Muscle of leg (tissue), 11 donors: ENCODE measurements around the gene ABTB2. TPM values are rescaled to one million over a fixed set of nuclear protein-coding genes. Genes with fewer than 3 reads are reported as not detected.
A peak's percentile ranks its signal among the peaks of the same experiment; 100 is the strongest.

Experiments
- DNase-seq: peaks from one replicate; pipeline ENCODE4 v3.0.0; 2013
- H3K27ac ChIP-seq: one replicate; pipeline ENCODE4 v1.5.1; 2013; ENCODE audit warnings: mild to moderate bottlenecking, low read length, control low read depth
- H3K27me3 ChIP-seq: one replicate; pipeline ENCODE4 v1.6.1; 2013; ENCODE audit warnings: low read length; ENCODE audit not compliant: control insufficient read depth, insufficient read depth
- H3K36me3 ChIP-seq: one replicate; pipeline ENCODE4 v1.6.1; 2013; ENCODE audit warnings: low read length; ENCODE audit not compliant: control insufficient read depth, insufficient read depth
- H3K4me1 ChIP-seq: one replicate; pipeline ENCODE4 v1.6.1; 2013; ENCODE audit warnings: low read length; ENCODE audit not compliant: control insufficient read depth, insufficient read depth
- H3K4me3 ChIP-seq: one replicate; pipeline ENCODE4 v1.5.1; 2013; ENCODE audit warnings: low read length, control low read depth
- H3K9me3 ChIP-seq: replicated peaks from 2 replicates; pipeline ENCODE4 v1.6.1; 2013; ENCODE audit warnings: low read depth, low read length; ENCODE audit not compliant: control insufficient read depth
- WGBS: methylation state at CpG from one replicate; pipeline ENCODE4 v1.1.5; 2013; ENCODE audit warnings: missing lambda C conversion rate; ENCODE audit not compliant: insufficient coverage; 5-methylcytosine and 5-hydroxymethylcytosine counted together
- polyA plus RNA-seq, 8 donors: library from polyadenylated mRNA; unstranded; fragments of 120-200 nt; gene quantifications; one replicate each; pipeline versions ENCODE4 v1.2.1 to v1.2.3, GENCODE V29; 2013; ENCODE audit warnings: inconsistent platforms in 1 of 8, low replicate concordance in 1 of 8; ENCODE audit not compliant: insufficient read length in 8 of 8, insufficient read depth in 1 of 8
- total RNA-seq: library from RNA; stranded (reverse); fragments of 120-200 nt; gene quantifications from one replicate; pipeline ENCODE4 v1.2.4, GENCODE V29; 2013

Gene ABTB2
- total and polyA plus RNA-seq, 9 donors: 3.5 to 8.5 (median 6.5) TPM

DNA sequence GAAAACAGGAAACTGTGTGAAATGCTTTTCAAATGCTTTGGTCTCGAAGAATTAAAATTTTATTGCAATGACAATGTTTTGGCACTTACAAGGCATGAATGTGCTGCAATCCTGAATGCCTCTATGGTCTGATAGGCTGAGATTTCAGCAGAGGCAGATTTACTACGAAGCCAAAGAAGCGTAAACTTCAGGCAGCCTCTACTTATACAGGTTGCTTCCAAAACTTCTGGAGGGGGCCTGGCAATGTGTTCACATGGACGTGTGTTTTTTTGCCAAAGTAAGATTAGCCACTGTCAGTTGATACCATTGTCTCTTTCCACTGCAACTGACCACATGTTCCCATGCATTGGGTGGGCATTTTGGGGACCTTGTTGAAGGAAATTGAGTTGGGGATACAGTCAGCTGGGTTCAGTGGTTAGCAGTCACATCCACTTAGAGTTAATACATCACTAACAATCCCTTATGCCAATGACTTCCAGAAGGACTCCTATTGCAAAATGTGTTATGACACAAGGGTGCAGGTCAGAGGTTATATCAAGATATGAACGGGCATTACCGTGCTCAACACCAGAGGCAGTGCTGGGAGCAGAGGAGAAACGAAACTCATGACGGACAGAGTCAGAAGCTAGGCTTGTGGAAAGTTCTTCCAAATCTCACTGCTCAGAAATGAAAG, 48.8 kb downstream of the ABTB2 start:
- Histone ChIP-seq H3K27ac (no peak overlapping the region), H3K27me3 (no peaks in the 10 kb centered on the region), H3K4me3 (no peak overlapping the region), H3K4me1 (peaks cover 40% of the 10 kb centered on the region), H3K9me3 (no peaks in the 10 kb centered on the region), H3K36me3 (no peaks in the 10 kb centered on the region)
- 36% methylated on average over 2 of the region's 8 CpGs for WGBS
- no peak for DNase-seq

DNA sequence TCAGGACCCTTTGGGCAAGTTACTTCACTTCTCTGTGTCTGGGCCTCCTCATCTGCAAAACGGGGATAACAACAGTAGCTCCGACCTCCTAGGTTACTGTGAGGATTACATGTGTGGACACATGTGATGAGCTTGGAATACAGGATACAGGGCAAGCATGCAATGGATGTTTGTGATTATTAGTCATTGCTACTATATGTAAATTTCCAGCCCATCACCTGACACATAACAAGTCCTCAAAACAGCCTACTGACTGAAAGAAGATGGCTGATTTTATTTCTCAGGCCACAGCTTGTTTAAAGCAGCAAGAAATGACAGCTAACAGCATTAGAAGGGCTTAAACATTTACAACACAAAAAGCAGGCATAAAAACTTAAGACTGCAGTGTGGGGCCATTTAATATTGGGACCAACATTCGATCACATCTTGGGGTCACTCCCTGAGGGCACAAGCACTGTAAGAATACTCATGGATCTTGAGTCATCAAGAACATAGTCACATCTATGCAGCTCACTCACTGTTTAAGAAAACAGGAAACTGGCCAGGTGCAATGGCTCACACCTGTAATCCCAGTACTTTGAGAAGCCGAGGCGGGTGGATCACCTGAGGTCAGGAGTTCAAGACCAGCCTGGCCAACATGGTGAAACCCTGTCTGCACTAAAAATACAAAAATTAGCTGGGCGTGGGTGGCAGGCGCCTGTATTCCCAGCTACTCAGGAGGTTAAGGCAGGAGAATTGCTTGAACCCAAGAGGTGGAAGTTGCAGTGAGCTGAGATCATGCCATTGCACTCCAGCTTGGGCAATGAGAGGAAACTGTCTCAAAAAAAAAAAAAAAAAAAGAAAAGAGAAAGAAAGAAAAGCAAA, 49.5 kb downstream of the ABTB2 start:
- Histone ChIP-seq H3K36me3 (no peaks in the 10 kb centered on the region), H3K4me1 (peaks cover 33% of the 10 kb centered on the region), H3K9me3 (no peaks in the 10 kb centered on the region), H3K27me3 (no peaks in the 10 kb centered on the region), H3K27ac (no peak overlapping the region), H3K4me3 (no peak overlapping the region)
- DNase-seq: no peak
- 80% methylated on average over 2 of the region's 7 CpGs for WGBS

DNA sequence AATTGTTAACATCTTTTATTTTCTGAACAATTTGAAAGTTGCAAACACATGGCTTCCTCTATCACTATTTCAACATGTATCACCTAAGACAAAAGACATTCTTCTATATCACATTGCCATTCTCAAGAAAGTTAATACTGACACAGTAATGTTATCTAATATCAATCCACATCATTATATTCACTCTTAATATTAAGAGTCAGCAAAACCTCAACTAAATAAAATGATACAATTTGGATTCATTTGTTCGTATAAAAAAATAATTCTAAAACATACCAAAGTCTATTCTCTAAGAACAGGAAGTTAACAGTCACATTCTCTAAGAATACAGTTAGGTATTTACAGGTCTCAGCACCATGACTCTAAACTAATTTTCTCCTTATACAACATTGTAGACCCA, 52.0 kb downstream of the ABTB2 start:
- DNase-seq: no peak
- no CpG with 5 or more reads among the region's 1 CpG for WGBS
- H3K27me3 ChIP-seq: no peaks in the 10 kb centered on the region
- no peaks in the 10 kb centered on the region for H3K36me3 ChIP-seq
- no peaks in the 10 kb centered on the region for H3K9me3 ChIP-seq
- peaks cover 27% of the 10 kb centered on the region for H3K4me1 ChIP-seq
- H3K4me3 ChIP-seq: no peak overlapping the region
- no peak overlapping the region for H3K27ac ChIP-seq

DNA sequence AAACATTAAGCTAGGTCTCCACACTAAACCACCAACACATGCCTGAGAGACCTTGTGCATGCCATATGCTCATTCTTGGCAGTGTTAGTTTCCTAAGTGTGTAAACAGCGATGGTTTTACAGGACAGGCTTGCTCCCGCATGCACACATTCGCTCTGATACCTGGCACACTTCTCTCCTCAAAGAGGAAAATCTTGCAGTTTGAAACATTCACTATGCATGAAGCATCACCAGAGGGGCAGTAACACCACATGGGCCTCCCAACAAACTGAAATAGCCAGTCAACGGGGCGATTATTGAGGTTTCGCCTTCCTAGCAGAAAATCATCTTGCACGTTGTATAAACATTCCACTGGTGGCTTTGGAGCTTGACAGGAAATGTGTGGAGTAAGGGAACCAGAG, 52.6 kb downstream of the ABTB2 start:
- H3K4me3 ChIP-seq: no peak overlapping the region
- H3K9me3 ChIP-seq: no peaks in the 10 kb centered on the region
- H3K27ac ChIP-seq: no peak overlapping the region
- WGBS: 86% methylated on average over 4 of the region's 7 CpGs
- no peaks in the 10 kb centered on the region for H3K27me3 ChIP-seq
- H3K36me3 ChIP-seq: no peaks in the 10 kb centered on the region
- DNase-seq: no peak
- peaks cover 21% of the 10 kb centered on the region for H3K4me1 ChIP-seq

DNA sequence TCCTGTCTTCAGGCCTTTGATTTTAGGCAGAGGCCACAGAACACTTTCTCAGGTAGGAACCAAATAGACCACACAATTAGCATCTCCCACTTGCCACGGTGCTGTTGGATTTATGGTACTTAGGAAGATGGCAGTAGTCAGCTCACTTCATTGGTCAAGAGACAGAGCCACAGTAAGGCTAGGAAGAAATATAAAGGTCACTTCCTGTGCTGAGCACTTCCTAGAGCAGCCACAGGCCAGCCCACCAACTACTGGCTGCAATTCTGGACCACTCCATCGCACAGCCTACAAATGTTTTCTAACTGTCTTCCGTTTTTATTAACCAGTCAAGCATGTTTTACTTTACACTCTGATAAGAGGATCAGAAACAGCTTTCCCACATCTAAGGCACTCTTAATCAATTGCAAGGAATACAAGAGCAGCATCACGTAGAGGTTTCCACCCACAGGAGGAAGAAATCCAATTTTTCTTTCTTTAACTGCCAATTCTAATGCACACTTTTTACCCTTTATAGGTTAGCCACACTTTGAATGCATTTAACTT, 54.7 kb downstream of the ABTB2 start:
- Histone ChIP-seq H3K36me3 (no peaks in the 10 kb centered on the region), H3K27ac (no peak overlapping the region), H3K4me1 (peaks cover 24% of the 10 kb centered on the region), H3K4me3 (no peak overlapping the region), H3K27me3 (no peaks in the 10 kb centered on the region), H3K9me3 (no peaks in the 10 kb centered on the region)
- DNase-seq: no peak
- 71% methylated on average over 1 of the region's 4 CpGs for WGBS

DNA sequence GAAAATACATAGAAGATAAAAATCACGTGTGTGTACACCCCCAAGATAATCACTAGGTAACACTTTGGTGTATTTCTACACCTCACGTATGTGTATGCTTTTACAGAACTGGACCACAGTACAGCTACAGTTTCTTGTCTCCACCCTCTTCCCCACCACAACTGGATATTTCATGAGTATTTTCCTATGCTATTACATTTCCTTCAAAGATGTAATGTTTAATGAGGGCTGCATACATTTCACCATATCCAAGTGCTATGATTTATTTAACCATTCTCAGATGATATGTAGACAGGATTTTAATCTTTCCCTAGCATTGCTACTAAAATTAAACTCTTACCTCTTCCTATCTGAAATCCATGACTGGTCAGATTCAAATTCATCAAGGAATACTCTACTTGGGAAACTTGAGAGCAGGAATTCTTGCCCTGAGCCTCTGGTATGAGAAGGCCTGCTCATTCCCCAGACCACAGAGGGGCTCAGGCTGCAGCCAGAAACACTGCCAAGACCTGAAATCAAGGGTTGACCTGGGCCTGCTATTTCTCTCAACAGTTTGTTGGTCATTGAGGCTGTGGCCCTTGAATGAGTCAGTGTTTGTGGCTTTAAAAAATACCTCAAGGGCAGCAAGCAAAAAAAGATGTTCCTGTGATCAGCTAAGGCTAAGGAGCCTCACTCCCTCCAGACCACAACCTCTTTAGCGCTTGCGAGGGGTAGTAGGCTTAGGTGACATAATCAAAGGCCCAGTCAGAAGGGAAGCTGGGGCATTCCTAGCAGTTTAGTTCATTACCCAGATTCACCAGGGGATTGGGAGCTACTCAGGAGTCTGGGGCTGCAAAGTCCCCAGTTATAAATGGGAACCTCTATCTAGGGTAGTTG, 55.5 kb downstream of the ABTB2 start:
- Histone ChIP-seq H3K36me3 (no peaks in the 10 kb centered on the region), H3K27ac (peak overlapping the region; percentile 23), H3K9me3 (no peaks in the 10 kb centered on the region), H3K27me3 (no peaks in the 10 kb centered on the region), H3K4me3 (no peak overlapping the region), H3K4me1 (peaks cover 24% of the 10 kb centered on the region)
- no peak for DNase-seq
- 100% methylated on average over 2 of the region's 4 CpGs for WGBS

DNA sequence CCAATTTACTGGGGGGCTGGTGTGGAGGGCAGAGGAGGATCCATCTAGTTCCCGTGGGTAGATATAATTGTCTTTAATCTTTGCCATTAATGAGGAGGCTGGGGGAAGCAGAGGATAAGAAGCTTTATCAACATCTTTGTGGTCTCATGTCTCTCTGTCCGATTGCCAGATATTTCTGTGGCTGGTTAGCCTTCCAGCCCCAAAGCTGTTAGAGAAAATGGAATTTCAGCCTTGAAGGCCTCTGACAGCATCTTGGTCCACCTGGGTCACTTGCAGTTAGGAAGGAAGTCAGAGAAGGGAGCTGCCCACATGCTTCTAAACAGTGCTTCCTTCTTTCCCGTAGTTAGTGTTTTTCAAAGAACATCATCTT, 56.9 kb downstream of the ABTB2 start:
- Histone ChIP-seq H3K4me3 (no peak overlapping the region), H3K36me3 (no peaks in the 10 kb centered on the region), H3K9me3 (no peaks in the 10 kb centered on the region), H3K4me1 (peaks cover 24% of the 10 kb centered on the region), H3K27ac (no peak overlapping the region), H3K27me3 (no peaks in the 10 kb centered on the region)
- WGBS: 67% methylated on average over 1 of the region's 3 CpGs
- DNase-seq: no peak

DNA sequence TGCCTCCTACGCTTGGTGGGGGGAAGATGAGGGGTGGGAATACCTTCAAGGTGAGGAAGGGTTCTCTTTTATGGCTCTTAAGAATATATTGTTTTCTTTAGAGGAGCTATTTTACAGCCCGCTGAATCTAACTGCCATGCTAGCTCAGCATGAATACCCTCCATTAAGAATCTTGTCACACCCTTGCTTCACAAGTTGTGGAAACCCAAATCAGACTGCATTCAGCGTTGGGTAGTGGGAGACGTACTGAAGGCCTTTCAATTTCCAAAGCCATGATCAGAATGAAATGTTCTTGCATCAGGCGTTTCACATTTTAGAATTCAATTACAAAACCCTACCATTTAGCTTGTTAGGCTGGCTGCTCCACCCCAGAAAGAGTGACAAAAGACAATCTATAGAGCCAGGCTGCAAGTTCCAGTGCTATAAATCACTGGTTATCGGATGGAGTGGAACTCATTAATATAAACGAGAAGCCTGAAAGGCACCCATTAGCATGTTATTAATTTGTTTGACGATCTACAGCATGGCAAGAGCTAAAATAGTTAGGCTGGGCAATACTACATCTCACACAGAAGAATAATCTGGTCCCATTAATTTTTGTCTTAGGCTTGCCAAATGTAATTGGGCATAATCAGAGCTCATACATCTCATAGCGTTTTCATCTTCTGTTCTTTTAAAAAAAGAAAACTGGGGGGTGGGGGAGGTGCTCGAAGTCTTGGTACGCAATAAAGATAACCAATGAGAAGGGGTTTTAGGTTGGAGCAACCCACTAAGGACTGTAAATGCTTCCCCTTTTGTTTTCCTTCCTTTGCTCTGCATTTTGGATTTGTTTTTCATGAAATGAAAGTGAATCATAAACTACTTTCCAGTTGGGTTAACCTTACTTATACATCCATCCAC, 57.5 kb downstream of the ABTB2 start:
- WGBS: 100% methylated on average over 1 of the region's 11 CpGs
- no peak overlapping the region for H3K4me3 ChIP-seq
- no peak for DNase-seq
- no peaks in the 10 kb centered on the region for H3K9me3 ChIP-seq
- H3K4me1 ChIP-seq: peaks cover 24% of the 10 kb centered on the region
- no peak overlapping the region for H3K27ac ChIP-seq
- no peaks in the 10 kb centered on the region for H3K27me3 ChIP-seq
- no peaks in the 10 kb centered on the region for H3K36me3 ChIP-seq

DNA sequence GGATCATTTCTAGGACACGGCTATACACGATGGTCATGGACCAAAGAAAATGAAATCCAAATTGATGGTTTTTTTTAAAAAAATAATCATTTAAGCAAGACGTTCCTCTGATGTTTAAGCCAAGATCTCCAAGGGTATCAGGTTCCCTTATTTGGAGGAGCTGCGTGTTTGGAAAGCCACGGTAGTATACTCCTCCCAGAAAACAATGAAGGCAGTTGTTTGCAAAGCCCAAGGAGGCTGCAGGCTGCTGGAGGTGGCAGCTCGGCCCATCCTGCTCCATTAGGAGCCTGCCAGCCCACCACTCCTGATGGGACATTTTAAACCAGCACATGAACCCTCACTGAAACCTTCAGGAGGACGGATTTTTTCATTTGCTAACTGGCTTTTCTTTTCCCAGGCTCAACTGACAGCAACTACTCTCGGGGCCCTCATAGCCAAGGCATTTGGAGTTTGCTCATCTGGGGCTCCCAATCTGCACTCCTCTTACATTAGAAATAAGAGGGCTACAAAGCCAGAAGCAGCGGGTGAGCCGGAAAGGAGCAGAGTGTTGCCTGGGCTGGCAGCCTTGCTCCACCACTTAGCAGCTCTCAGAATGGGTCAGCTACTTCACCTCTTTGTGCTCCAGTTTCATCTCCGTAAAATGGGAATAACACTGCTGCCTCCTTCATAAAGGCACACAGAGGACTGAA, 58.4 kb downstream of the ABTB2 start:
- Histone ChIP-seq H3K27ac (no peak overlapping the region), H3K36me3 (no peaks in the 10 kb centered on the region), H3K9me3 (no peaks in the 10 kb centered on the region), H3K4me1 (peaks cover 22% of the 10 kb centered on the region), H3K27me3 (no peaks in the 10 kb centered on the region), H3K4me3 (no peak overlapping the region)
- WGBS: 26% methylated on average over 5 of the region's 11 CpGs
- DNase-seq: peak; percentile 71
